ENCODE results near the gene COL8A1. TPM values are rescaled to one million over a fixed set of nuclear protein-coding genes. Genes with fewer than 3 reads are reported as not detected.

COL8A1 gene
- total RNA-seq, 1 experiment from 2014 or later, result 8.1 TPM

DNA sequence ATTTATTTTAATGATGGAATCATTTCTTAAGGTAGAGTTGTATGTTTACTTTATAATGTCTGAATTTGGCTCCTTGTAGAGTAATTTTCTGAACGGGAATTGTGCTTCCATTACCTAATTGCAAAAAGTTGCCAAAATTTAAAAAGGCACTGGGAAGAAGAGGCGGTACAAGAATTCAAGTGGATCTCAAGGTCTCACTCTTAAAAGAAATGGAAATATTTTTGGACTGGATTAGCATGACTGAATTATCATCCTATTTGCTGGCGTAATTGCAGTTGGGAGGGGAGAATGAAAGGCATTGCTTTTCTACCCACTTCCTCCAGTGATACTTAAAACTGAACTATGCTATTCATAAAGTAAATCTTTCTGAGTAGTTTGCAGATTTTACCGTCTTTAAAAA, 46.2 kb downstream of the COL8A1 start:
- Histone ChIP-seq H4K20me1 (ENCODE audit: insufficient read depth) (no peaks in the 10 kb centered on the region), H3K27ac (no peak overlapping the region), H3K9me3 (ENCODE audit: insufficient read depth, low read depth) (no peaks in the 10 kb centered on the region), H3K4me3 (no peak overlapping the region), H3K79me2 (ENCODE audit: low read depth) (no peaks in the 10 kb centered on the region), H2AFZ (no peak overlapping the region), H3K27me3 (ENCODE audit: insufficient read depth, low read depth) (no peaks in the 10 kb centered on the region), H3K9me2 (ENCODE audit: insufficient read depth) (no peaks in the 10 kb centered on the region), H3K4me1 (replicated peaks; ENCODE audit: insufficient read depth) (no peaks in the 10 kb centered on the region), H3F3A (ENCODE audit: insufficient read depth, low read depth) (no peaks in the 10 kb centered on the region), H3K4me2 (no peak overlapping the region), H3K36me3 (ENCODE audit: low read depth) (no peaks in the 10 kb centered on the region)
- intact Hi-C loops (cut with micrococcal nuclease; ENCODE audit: unreplicated experiment), result loop anchor here (5.0 kb wide), 1 partner anchor 512 kb away; no protein-coding TSS in a partner anchor
- ChIA-PET POLR2A (ENCODE audit: unreplicated experiment) (interaction anchor here (0.6 kb wide), 1 partner anchor 363 kb away, joined by 6 read pairs; no protein-coding TSS in a partner anchor), CTCF (interaction anchor here (0.5 to 0.6 kb wide), 2 partner anchors 46 to 47 kb away, joined by 4 read pairs; no protein-coding TSS in a partner anchor)
- DNase-seq, result no peak
- TF ChIP-seq CTCF (conservative IDR thresholded peaks at IDR 0.05), result no peak
- TF ChIP-seq EZH2 (IDR thresholded peaks at IDR 0.05; ENCODE audit: low read depth), result no peak
- no TSS peak for BruUV-seq (replicated peaks)

- no peaks in the 10 kb centered on the region for H3F3A ChIP-seq (ENCODE audit: insufficient read depth, low read depth)
- CTCF ChIA-PET, result interaction anchor here (0.5 to 0.8 kb wide), 3 partner anchors 19 to 802 kb away, joined by 3 read pairs; no protein-coding TSS in a partner anchor
Observed at GRCh38 chr3:99686469-99686868, 48.1 kb downstream of the COL8A1 start.

DNA sequence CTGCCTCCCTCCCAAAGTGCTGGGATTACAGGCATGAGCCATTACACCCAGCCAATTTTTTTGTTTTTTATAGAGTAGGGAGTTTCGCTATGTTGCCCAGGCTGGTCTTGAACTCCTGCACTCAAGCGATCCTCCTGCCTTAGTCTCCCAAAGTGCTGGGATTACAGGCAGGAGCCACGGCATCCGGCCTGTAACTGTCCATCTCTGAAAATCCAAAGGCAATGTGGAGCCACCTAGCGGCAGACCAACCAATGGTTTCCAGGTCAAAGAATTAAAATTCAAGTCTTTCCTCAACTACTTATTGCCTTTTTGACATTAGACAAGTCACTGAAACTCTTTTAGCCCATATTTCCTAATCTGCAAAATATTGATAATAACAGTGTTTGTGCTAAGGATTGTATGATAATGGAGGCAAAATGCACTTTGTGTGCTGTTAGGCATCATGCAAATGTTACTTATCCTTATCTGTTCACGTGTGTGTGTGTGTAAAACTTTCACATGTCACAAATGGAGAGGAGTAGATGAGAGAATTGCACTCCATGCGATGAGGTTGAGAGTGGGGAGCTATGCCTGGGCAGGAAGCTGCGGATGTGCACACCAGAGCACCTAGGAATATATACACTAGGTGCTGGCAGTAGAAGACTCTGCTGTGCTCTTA, 48.7 kb downstream of the COL8A1 start:
- intact Hi-C loops (cut with micrococcal nuclease; ENCODE audit: unreplicated experiment), result loop anchor here (1.0 to 5.0 kb wide), 4 partner anchors 42 to 664 kb away; no protein-coding TSS in a partner anchor
- Histone ChIP-seq H3K9me2 (ENCODE audit: insufficient read depth) (no peaks in the 10 kb centered on the region), H3K27me3 (ENCODE audit: insufficient read depth, low read depth) (no peaks in the 10 kb centered on the region), H3F3A (ENCODE audit: insufficient read depth, low read depth) (no peaks in the 10 kb centered on the region), H2AFZ (peak overlapping the region; percentile 8; the same call in 1 of the 2 replicates), H3K4me2 (no peak overlapping the region), H3K9me3 (ENCODE audit: insufficient read depth, low read depth) (no peaks in the 10 kb centered on the region), H4K20me1 (ENCODE audit: insufficient read depth) (no peaks in the 10 kb centered on the region), H3K79me2 (ENCODE audit: low read depth) (no peaks in the 10 kb centered on the region), H3K36me3 (ENCODE audit: low read depth) (no peaks in the 10 kb centered on the region), H3K27ac (no peak overlapping the region), H3K4me3 (no peak overlapping the region), H3K4me1 (replicated peaks; ENCODE audit: insufficient read depth) (no peaks in the 10 kb centered on the region)
- no TSS peak for BruUV-seq (replicated peaks)
- peak in 1 of 2 experiments; percentile 69 for DNase-seq
- POLR2A ChIA-PET (ENCODE audit: unreplicated experiment), result no interaction called here
- TF ChIP-seq EZH2 (IDR thresholded peaks at IDR 0.05; ENCODE audit: low read depth), result no peak
- TF ChIP-seq CTCF (conservative IDR thresholded peaks at IDR 0.05), result peak; percentile 98
- CTCF ChIA-PET, result interaction anchor here (0.5 to 1.2 kb wide), 3 partner anchors 13 to 802 kb away, joined by 3 to 5 read pairs (median 3); no protein-coding TSS in a partner anchor

More at GRCh38 chr3:99686469-99686868, 48.1 kb downstream of the COL8A1 start:
- H4K20me1 ChIP-seq (ENCODE audit: insufficient read depth), result no peaks in the 10 kb centered on the region
- POLR2A ChIA-PET (ENCODE audit: unreplicated experiment), result no interaction called here
- H3K9me3 ChIP-seq (ENCODE audit: insufficient read depth, low read depth), result no peaks in the 10 kb centered on the region
- H2AFZ ChIP-seq, result peak overlapping the region; percentile 8; the same call in 1 of the 2 replicates
- H3K4me2 ChIP-seq, result no peak overlapping the region
- no peaks in the 10 kb centered on the region for H3K27me3 ChIP-seq (ENCODE audit: insufficient read depth, low read depth)
- no peaks in the 10 kb centered on the region for H3K4me1 ChIP-seq (replicated peaks; ENCODE audit: insufficient read depth)
- no peaks in the 10 kb centered on the region for H3K79me2 ChIP-seq (ENCODE audit: low read depth)
- no peak overlapping the region for H3K27ac ChIP-seq
- BruUV-seq (replicated peaks), result no TSS peak
- no peak for TF ChIP-seq EZH2 (IDR thresholded peaks at IDR 0.05; ENCODE audit: low read depth)
- TF ChIP-seq CTCF (conservative IDR thresholded peaks at IDR 0.05), result no peak
- intact Hi-C loops (cut with micrococcal nuclease; ENCODE audit: unreplicated experiment), result loop anchor here (2.0 to 5.0 kb wide), 2 partner anchors 514 to 664 kb away; no protein-coding TSS in a partner anchor
- no peaks in the 10 kb centered on the region for H3K36me3 ChIP-seq (ENCODE audit: low read depth)
- H3K9me2 ChIP-seq (ENCODE audit: insufficient read depth), result no peaks in the 10 kb centered on the region
- no peak overlapping the region for H3K4me3 ChIP-seq
- no peak for DNase-seq

All from PC-9 (cell line).